Keratinocyte (primary cell): ENCODE results near the gene NR3C2.

Source experiments
- EZH2 ChIP-seq: IDR thresholded peaks from one replicate; pipeline ENCODE4 v1.6.1; 2012; ENCODE audit warnings: inconsistent platforms, mild to moderate bottlenecking, low read length, moderate library complexity
- TF ChIP-seq, protein P1 (sequence below), 3 experiments: IDR thresholded peaks in 1 of 3; conservative IDR thresholded peaks in 1 of 3; optimal IDR thresholded peaks in 1 of 3; 2 replicates in 2 of 3; 3 replicates in 1 of 3; pipeline versions ENCODE3 to v1.5.1; 2011; ENCODE audit warnings: low read length in 3 of 3, mild to moderate bottlenecking in 3 of 3, moderate library complexity in 2 of 3, control low read depth in 1 of 3, inconsistent platforms in 1 of 3; ENCODE audit not compliant: insufficient read depth in 2 of 3; ENCODE audit errors: extremely low read depth in 1 of 3

DNA sequence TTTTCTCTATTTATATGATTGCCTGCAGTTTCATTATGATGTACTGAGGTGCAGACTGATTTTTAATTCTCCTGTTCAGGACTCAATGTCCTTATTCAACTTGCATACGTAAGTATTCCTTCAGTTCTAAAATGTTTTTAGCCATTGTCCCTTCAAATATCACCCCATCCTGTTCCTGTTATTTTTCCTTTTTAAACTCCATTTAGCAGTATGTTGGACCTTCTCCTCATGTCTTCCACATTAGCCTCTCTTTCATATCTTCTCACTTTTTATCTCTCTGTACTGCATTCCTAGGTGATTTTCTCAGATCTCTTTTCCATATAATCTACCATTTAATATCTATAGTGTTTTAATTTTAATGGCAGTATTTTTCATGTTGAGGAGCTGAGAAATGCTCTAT lies 317.7 kb downstream of the NR3C2 start:
- TF ChIP-seq, protein P1, sequence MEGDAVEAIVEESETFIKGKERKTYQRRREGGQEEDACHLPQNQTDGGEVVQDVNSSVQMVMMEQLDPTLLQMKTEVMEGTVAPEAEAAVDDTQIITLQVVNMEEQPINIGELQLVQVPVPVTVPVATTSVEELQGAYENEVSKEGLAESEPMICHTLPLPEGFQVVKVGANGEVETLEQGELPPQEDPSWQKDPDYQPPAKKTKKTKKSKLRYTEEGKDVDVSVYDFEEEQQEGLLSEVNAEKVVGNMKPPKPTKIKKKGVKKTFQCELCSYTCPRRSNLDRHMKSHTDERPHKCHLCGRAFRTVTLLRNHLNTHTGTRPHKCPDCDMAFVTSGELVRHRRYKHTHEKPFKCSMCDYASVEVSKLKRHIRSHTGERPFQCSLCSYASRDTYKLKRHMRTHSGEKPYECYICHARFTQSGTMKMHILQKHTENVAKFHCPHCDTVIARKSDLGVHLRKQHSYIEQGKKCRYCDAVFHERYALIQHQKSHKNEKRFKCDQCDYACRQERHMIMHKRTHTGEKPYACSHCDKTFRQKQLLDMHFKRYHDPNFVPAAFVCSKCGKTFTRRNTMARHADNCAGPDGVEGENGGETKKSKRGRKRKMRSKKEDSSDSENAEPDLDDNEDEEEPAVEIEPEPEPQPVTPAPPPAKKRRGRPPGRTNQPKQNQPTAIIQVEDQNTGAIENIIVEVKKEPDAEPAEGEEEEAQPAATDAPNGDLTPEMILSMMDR (optimal IDR thresholded peaks at IDR 0.05 in 1 of 3, IDR thresholded peaks at IDR 0.05 in 1 of 3, conservative IDR thresholded peaks at IDR 0.05 in 1 of 3; ENCODE audit: extremely low read depth in 1 of 3, insufficient read depth in 2 of 3, low read length in 3 of 3) = no peak
- TF ChIP-seq EZH2 = no peak
